ENCODE data around the gene COX10.

Gene COX10

DNA sequence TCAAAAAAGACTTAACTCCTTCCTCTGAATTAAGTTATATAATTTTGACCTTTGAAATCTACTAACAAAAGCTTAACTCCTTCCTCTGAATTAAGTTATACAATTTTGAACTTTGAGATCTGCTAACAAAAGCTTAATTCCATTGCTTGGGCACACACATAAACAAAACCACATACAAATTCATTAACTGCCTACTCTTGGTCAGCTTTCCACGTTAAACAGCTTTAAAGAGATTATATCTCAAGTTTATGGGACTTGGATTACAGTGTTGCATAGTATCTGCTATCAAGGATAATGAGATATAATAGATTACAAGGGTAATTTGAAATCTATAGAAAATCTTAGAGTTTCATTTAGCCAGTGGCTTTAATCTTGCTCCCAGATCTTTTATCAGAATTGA is 23.5 kb downstream of the COX10 start:
- Histone ChIP-seq H3K9me3 (ENCODE audit: control insufficient read depth in 2 of 2, low read length in 2 of 2) (no peaks in the 10 kb centered on the region), H3K4me3 (ENCODE audit: low read length in 2 of 2) (no peak overlapping the region), H3K4me1 (ENCODE audit: control insufficient read depth in 2 of 2, insufficient read depth in 2 of 2, low read length in 2 of 2) (peaks cover 4 to 7% of the 10 kb centered on the region in 2 donors), H3K36me3 (ENCODE audit: control insufficient read depth in 2 of 2, insufficient read depth in 2 of 2, low read length in 2 of 2) (no peaks in the 10 kb centered on the region), H3K9ac (ENCODE audit: low read depth in 1 of 2, low read length in 2 of 2) (no peak overlapping the region), H3K27ac (ENCODE audit: low read depth in 2 of 2, low read length in 2 of 2) (no peak overlapping the region), H3K27me3 (ENCODE audit: control insufficient read depth in 2 of 2, insufficient read depth in 2 of 2, low read length in 2 of 2) (no peaks in the 10 kb centered on the region)

GRCh38 chr17:14094676-14095601 is 25.6 kb downstream of the COX10 start:
- no peak overlapping the region for H3K27ac ChIP-seq (ENCODE audit: low read depth in 2 of 2, low read length in 2 of 2)
- no peak overlapping the region for H3K9ac ChIP-seq (ENCODE audit: low read depth in 1 of 2, low read length in 2 of 2)
- no peaks in the 10 kb centered on the region for H3K27me3 ChIP-seq (ENCODE audit: control insufficient read depth in 2 of 2, insufficient read depth in 2 of 2, low read length in 2 of 2)
- H3K4me1 ChIP-seq (ENCODE audit: control insufficient read depth in 2 of 2, insufficient read depth in 2 of 2, low read length in 2 of 2): peaks cover 4 to 7% of the 10 kb centered on the region in 2 donors
- H3K36me3 ChIP-seq (ENCODE audit: control insufficient read depth in 2 of 2, insufficient read depth in 2 of 2, low read length in 2 of 2): no peaks in the 10 kb centered on the region
- H3K9me3 ChIP-seq (ENCODE audit: control insufficient read depth in 2 of 2, low read length in 2 of 2): no peaks in the 10 kb centered on the region
- no peak overlapping the region for H3K4me3 ChIP-seq (ENCODE audit: low read length in 2 of 2)

DNA sequence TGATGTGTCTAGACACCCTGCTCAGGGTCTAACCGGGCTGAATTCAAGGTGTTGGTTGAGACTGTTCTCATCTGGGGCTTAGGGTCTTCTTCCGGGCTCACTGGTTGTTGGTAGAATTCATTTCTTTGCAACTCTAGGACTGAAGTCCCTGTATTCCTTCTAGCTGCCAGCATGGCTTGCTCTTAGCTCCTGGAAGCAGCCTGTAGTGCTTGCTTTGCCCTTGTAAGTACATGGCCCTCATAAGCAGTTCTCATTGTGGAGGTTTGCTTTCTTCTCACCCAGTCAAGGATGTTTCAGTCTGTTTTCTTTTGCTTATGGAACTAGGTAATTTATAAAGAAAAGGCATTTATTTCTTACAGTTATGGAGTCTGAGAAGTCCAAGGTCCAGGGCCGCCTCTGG is 26.3 kb downstream of the COX10 start:
- no peaks in the 10 kb centered on the region for H3K9me3 ChIP-seq (ENCODE audit: control insufficient read depth in 2 of 2, low read length in 2 of 2)

DNA sequence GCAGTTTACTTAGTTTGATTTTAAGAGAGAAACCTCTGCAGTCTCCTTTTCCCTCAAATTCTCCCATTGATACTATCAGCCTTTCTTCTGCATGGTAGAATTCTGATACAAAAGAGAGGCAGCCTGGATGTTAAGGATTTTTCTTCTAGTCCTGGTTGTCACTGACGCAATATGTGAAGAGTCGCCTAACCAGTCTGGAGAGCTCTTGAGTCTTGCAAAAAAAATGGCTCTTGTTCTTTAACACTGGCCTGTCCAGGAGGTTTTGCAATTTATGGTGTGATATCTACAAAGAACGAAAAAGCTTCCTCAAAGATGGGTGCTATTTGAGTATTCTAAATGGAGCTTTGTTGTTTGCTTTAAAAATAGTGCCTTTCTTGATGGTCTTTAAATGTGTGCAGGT is 28.9 kb downstream of the COX10 start:
- no peak overlapping the region for H3K9ac ChIP-seq (ENCODE audit: low read depth in 1 of 2, low read length in 2 of 2)
- no peaks in the 10 kb centered on the region for H3K9me3 ChIP-seq (ENCODE audit: control insufficient read depth in 2 of 2, low read length in 2 of 2)
- no peaks in the 10 kb centered on the region for H3K27me3 ChIP-seq (ENCODE audit: control insufficient read depth in 2 of 2, insufficient read depth in 2 of 2, low read length in 2 of 2)
- peaks cover 4 to 5% of the 10 kb centered on the region in 2 donors for H3K4me1 ChIP-seq (ENCODE audit: control insufficient read depth in 2 of 2, insufficient read depth in 2 of 2, low read length in 2 of 2)
- no peak overlapping the region for H3K4me3 ChIP-seq (ENCODE audit: low read length in 2 of 2)
- no peak overlapping the region for H3K27ac ChIP-seq (ENCODE audit: low read depth in 2 of 2, low read length in 2 of 2)
- peaks cover 0 to 3% of the 10 kb centered on the region in 2 donors for H3K36me3 ChIP-seq (ENCODE audit: control insufficient read depth in 2 of 2, insufficient read depth in 2 of 2, low read length in 2 of 2)

More for the DNA sequence above, 26.3 kb downstream of the COX10 start:
- Histone ChIP-seq H3K27ac (ENCODE audit: low read depth in 2 of 2, low read length in 2 of 2) (no peak overlapping the region), H3K27me3 (ENCODE audit: control insufficient read depth in 2 of 2, insufficient read depth in 2 of 2, low read length in 2 of 2) (no peaks in the 10 kb centered on the region), H3K9ac (ENCODE audit: low read depth in 1 of 2, low read length in 2 of 2) (no peak overlapping the region), H3K4me3 (ENCODE audit: low read length in 2 of 2) (no peak overlapping the region), H3K36me3 (ENCODE audit: control insufficient read depth in 2 of 2, insufficient read depth in 2 of 2, low read length in 2 of 2) (peaks cover 0 to 3% of the 10 kb centered on the region in 2 donors), H3K4me1 (ENCODE audit: control insufficient read depth in 2 of 2, insufficient read depth in 2 of 2, low read length in 2 of 2) (peaks cover 4 to 7% of the 10 kb centered on the region in 2 donors)

- Histone ChIP-seq H3K27ac (ENCODE audit: low read depth in 2 of 2, low read length in 2 of 2) (no peak overlapping the region), H3K36me3 (ENCODE audit: control insufficient read depth in 2 of 2, insufficient read depth in 2 of 2, low read length in 2 of 2) (peaks cover 3 to 7% of the 10 kb centered on the region in 2 donors), H3K9ac (ENCODE audit: low read depth in 1 of 2, low read length in 2 of 2) (no peak overlapping the region), H3K27me3 (ENCODE audit: control insufficient read depth in 2 of 2, insufficient read depth in 2 of 2, low read length in 2 of 2) (no peaks in the 10 kb centered on the region), H3K4me3 (ENCODE audit: low read length in 2 of 2) (no peak overlapping the region), H3K9me3 (ENCODE audit: control insufficient read depth in 2 of 2, low read length in 2 of 2) (no peaks in the 10 kb centered on the region), H3K4me1 (ENCODE audit: control insufficient read depth in 2 of 2, insufficient read depth in 2 of 2, low read length in 2 of 2) (no peaks in the 10 kb centered on the region)
Measured at GRCh38 chr17:14101976-14102375, 32.7 kb downstream of the COX10 start.

- Histone ChIP-seq H3K36me3 (ENCODE audit: control insufficient read depth in 2 of 2, insufficient read depth in 2 of 2, low read length in 2 of 2) (peaks cover 3 to 7% of the 10 kb centered on the region in 2 donors), H3K4me3 (ENCODE audit: low read length in 2 of 2) (no peak overlapping the region), H3K9ac (ENCODE audit: low read depth in 1 of 2, low read length in 2 of 2) (no peak overlapping the region), H3K27ac (ENCODE audit: low read depth in 2 of 2, low read length in 2 of 2) (no peak overlapping the region), H3K4me1 (ENCODE audit: control insufficient read depth in 2 of 2, insufficient read depth in 2 of 2, low read length in 2 of 2) (no peaks in the 10 kb centered on the region), H3K27me3 (ENCODE audit: control insufficient read depth in 2 of 2, insufficient read depth in 2 of 2, low read length in 2 of 2) (no peaks in the 10 kb centered on the region), H3K9me3 (ENCODE audit: control insufficient read depth in 2 of 2, low read length in 2 of 2) (no peaks in the 10 kb centered on the region)
Measured at GRCh38 chr17:14103836-14104235, 34.5 kb downstream of the COX10 start.

DNA sequence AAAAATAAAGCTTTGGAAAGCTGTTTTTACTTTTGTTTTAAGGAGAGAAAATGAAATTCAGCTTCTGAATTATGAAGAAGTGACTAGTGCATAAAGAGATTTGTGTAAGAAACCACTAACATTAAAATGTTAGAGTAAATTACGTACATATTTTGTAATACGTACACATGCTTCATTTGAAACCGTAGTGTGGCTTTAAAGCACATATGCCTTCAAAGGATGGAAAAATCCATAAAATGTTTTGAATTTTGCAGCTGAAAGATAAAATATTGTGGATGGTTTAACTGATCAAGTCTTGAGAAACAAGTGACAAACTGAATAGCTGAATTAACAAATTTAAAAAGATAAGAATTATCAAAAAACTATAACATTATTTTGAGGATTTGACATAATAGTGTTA is 35.4 kb downstream of the COX10 start:
- H3K4me1 ChIP-seq (ENCODE audit: control insufficient read depth in 2 of 2, insufficient read depth in 2 of 2, low read length in 2 of 2): no peaks in the 10 kb centered on the region
- no peaks in the 10 kb centered on the region for H3K27me3 ChIP-seq (ENCODE audit: control insufficient read depth in 2 of 2, insufficient read depth in 2 of 2, low read length in 2 of 2)
- no peak overlapping the region for H3K27ac ChIP-seq (ENCODE audit: low read depth in 2 of 2, low read length in 2 of 2)

GRCh38 chr17:14107889-14108288 is 38.6 kb downstream of the COX10 start:
- no peak overlapping the region for H3K4me3 ChIP-seq (ENCODE audit: low read length in 2 of 2)
- no peaks in the 10 kb centered on the region for H3K27me3 ChIP-seq (ENCODE audit: control insufficient read depth in 2 of 2, insufficient read depth in 2 of 2, low read length in 2 of 2)

More for the DNA sequence above, 35.4 kb downstream of the COX10 start:
- no peaks in the 10 kb centered on the region for H3K9me3 ChIP-seq (ENCODE audit: control insufficient read depth in 2 of 2, low read length in 2 of 2)
- H3K36me3 ChIP-seq (ENCODE audit: control insufficient read depth in 2 of 2, insufficient read depth in 2 of 2, low read length in 2 of 2): peaks cover 3 to 7% of the 10 kb centered on the region in 2 donors
- no peak overlapping the region for H3K4me3 ChIP-seq (ENCODE audit: low read length in 2 of 2)
- no peak overlapping the region for H3K9ac ChIP-seq (ENCODE audit: low read depth in 1 of 2, low read length in 2 of 2)

GRCh38 chr17:14112407-14112806 is 43.1 kb downstream of the COX10 start:
- no peaks in the 10 kb centered on the region for H3K9me3 ChIP-seq (ENCODE audit: control insufficient read depth in 2 of 2, low read length in 2 of 2)
- no peaks in the 10 kb centered on the region for H3K36me3 ChIP-seq (ENCODE audit: control insufficient read depth in 2 of 2, insufficient read depth in 2 of 2, low read length in 2 of 2)
- peak overlapping the region in 1 of 2 donors; percentile 14 for H3K9ac ChIP-seq (ENCODE audit: low read depth in 1 of 2, low read length in 2 of 2)
- H3K4me3 ChIP-seq (ENCODE audit: low read length in 2 of 2): peak overlapping the region in 1 of 2 donors; percentile 32
- no peaks in the 10 kb centered on the region for H3K27me3 ChIP-seq (ENCODE audit: control insufficient read depth in 2 of 2, insufficient read depth in 2 of 2, low read length in 2 of 2)
- H3K27ac ChIP-seq (ENCODE audit: low read depth in 2 of 2, low read length in 2 of 2): peak overlapping the region in 1 of 2 donors; percentile 44
- peaks cover 4 to 10% of the 10 kb centered on the region in 2 donors for H3K4me1 ChIP-seq (ENCODE audit: control insufficient read depth in 2 of 2, insufficient read depth in 2 of 2, low read length in 2 of 2)

More at GRCh38 chr17:14107889-14108288, 38.6 kb downstream of the COX10 start:
- no peaks in the 10 kb centered on the region for H3K9me3 ChIP-seq (ENCODE audit: control insufficient read depth in 2 of 2, low read length in 2 of 2)
- H3K36me3 ChIP-seq (ENCODE audit: control insufficient read depth in 2 of 2, insufficient read depth in 2 of 2, low read length in 2 of 2): peaks cover 3 to 4% of the 10 kb centered on the region in 2 donors
- H3K27ac ChIP-seq (ENCODE audit: low read depth in 2 of 2, low read length in 2 of 2): no peak overlapping the region
- H3K9ac ChIP-seq (ENCODE audit: low read depth in 1 of 2, low read length in 2 of 2): no peak overlapping the region
- peaks cover 4 to 10% of the 10 kb centered on the region in 2 donors for H3K4me1 ChIP-seq (ENCODE audit: control insufficient read depth in 2 of 2, insufficient read depth in 2 of 2, low read length in 2 of 2)

GRCh38 chr17:14113137-14113536 is 43.8 kb downstream of the COX10 start:
- H3K36me3 ChIP-seq (ENCODE audit: control insufficient read depth in 2 of 2, insufficient read depth in 2 of 2, low read length in 2 of 2): no peaks in the 10 kb centered on the region
- no peak overlapping the region for H3K9ac ChIP-seq (ENCODE audit: low read depth in 1 of 2, low read length in 2 of 2)
- H3K4me3 ChIP-seq (ENCODE audit: low read length in 2 of 2): no peak overlapping the region
- H3K27ac ChIP-seq (ENCODE audit: low read depth in 2 of 2, low read length in 2 of 2): no peak overlapping the region
- no peaks in the 10 kb centered on the region for H3K9me3 ChIP-seq (ENCODE audit: control insufficient read depth in 2 of 2, low read length in 2 of 2)
- no peaks in the 10 kb centered on the region for H3K27me3 ChIP-seq (ENCODE audit: control insufficient read depth in 2 of 2, insufficient read depth in 2 of 2, low read length in 2 of 2)
- H3K4me1 ChIP-seq (ENCODE audit: control insufficient read depth in 2 of 2, insufficient read depth in 2 of 2, low read length in 2 of 2): peaks cover 4 to 10% of the 10 kb centered on the region in 2 donors

All from mucosa of rectum (tissue), 2 donors.